ENCODE results near the gene SORCS1.

GRCh38 chr10:106830006-106830405 is 334.5 kb downstream of the SORCS1 start:
- TF ChIP-seq CTCF (IDR thresholded peaks at IDR 0.05) (no peak), POLR2A (IDR thresholded peaks at IDR 0.05) (no peak)

Data from thyroid gland (tissue), 4 donors.